ENCODE results near the gene RESP18.

RESP18 gene

DNA sequence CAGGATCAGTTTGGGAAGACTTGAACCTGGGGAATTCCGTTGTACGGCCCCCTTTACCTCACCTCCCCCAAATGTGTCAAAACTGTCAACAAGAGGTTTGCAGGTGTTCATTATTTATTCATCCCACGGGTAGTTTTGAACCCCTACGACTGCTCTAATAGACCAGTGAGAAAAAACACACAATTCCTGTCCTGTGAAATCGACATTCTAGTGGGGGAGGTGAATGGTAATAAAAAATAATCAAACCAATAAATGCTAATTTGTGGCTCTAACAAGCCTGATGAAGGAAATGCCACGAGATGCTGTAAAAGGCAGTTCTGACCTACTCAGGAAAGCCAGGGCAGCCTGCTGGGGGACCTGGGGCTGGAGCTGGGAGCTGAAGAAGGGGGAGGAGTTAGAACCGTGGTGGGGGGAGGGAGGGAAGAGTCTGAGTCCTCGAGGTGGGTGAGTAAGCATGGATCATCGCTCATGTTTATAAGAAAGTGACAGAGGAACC, 53.8 kb downstream of the RESP18 start:
- DNase-seq, result no peak

DNA sequence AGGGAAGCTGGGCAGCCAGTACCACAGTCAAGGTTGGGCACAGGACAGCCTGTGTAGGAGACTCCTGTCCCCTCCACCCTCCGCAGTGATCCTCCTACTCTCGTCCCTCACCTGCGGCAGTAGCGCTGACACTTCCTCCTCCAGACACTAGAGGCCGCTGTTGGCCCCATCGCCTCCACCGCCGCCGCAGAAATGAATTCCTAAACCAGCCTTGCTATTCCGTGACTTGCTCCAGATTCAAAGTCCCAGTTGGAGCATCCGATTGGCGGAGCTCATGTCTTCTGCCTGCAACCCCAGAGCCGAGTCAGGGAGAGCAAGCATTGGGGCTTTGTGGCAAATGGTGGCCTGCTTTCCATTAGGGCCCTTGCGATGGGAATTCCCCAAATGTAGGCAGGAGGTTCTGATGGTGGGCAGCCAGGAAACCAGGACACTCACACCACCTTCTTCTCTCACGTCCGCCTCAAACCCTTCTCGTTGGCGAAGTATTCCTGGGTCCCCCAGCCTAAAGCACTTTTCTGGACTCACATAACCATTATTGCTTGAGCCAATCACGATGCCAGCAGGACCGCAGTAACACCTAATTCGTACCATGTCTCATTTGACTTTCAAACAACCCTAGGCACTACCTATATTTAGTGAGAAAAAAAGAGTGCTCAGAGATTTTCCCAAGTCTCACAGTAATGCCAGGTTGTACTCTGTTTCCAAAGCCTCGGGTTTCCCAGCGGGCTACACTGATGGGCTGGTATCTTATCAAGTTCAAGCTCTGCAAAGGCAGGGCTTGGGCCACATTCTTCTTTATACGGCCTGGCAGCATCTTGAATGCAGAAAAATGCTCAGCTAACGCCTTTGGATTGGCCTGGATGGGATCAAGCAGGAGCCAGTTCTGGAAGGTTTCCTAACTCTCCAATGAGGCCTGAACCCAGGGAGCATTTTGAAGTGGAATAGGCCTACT, 54.6 kb downstream of the RESP18 start:
- DNase-seq, result peak in 52 of 56 donors; percentile 34 to 92 (median 76)

All from nucleus accumbens (tissue), 56 donors.